ENCODE data around the gene ST8SIA6. TPM values are rescaled to one million over a fixed set of nuclear protein-coding genes. Genes with fewer than 3 reads are reported as not detected.

The ST8SIA6 gene
- total and polyA plus RNA-seq, 9 of the 15 experiments (the other 6 are each of a cell fraction or from before 2014, with no cell fraction given): 0.69 to 6.7 (median 5.0) TPM

GRCh38 chr10:17348501-17349349 lies 105.7 kb downstream of the ST8SIA6 start (continued):
- TF ChIP-seq, protein P1, sequence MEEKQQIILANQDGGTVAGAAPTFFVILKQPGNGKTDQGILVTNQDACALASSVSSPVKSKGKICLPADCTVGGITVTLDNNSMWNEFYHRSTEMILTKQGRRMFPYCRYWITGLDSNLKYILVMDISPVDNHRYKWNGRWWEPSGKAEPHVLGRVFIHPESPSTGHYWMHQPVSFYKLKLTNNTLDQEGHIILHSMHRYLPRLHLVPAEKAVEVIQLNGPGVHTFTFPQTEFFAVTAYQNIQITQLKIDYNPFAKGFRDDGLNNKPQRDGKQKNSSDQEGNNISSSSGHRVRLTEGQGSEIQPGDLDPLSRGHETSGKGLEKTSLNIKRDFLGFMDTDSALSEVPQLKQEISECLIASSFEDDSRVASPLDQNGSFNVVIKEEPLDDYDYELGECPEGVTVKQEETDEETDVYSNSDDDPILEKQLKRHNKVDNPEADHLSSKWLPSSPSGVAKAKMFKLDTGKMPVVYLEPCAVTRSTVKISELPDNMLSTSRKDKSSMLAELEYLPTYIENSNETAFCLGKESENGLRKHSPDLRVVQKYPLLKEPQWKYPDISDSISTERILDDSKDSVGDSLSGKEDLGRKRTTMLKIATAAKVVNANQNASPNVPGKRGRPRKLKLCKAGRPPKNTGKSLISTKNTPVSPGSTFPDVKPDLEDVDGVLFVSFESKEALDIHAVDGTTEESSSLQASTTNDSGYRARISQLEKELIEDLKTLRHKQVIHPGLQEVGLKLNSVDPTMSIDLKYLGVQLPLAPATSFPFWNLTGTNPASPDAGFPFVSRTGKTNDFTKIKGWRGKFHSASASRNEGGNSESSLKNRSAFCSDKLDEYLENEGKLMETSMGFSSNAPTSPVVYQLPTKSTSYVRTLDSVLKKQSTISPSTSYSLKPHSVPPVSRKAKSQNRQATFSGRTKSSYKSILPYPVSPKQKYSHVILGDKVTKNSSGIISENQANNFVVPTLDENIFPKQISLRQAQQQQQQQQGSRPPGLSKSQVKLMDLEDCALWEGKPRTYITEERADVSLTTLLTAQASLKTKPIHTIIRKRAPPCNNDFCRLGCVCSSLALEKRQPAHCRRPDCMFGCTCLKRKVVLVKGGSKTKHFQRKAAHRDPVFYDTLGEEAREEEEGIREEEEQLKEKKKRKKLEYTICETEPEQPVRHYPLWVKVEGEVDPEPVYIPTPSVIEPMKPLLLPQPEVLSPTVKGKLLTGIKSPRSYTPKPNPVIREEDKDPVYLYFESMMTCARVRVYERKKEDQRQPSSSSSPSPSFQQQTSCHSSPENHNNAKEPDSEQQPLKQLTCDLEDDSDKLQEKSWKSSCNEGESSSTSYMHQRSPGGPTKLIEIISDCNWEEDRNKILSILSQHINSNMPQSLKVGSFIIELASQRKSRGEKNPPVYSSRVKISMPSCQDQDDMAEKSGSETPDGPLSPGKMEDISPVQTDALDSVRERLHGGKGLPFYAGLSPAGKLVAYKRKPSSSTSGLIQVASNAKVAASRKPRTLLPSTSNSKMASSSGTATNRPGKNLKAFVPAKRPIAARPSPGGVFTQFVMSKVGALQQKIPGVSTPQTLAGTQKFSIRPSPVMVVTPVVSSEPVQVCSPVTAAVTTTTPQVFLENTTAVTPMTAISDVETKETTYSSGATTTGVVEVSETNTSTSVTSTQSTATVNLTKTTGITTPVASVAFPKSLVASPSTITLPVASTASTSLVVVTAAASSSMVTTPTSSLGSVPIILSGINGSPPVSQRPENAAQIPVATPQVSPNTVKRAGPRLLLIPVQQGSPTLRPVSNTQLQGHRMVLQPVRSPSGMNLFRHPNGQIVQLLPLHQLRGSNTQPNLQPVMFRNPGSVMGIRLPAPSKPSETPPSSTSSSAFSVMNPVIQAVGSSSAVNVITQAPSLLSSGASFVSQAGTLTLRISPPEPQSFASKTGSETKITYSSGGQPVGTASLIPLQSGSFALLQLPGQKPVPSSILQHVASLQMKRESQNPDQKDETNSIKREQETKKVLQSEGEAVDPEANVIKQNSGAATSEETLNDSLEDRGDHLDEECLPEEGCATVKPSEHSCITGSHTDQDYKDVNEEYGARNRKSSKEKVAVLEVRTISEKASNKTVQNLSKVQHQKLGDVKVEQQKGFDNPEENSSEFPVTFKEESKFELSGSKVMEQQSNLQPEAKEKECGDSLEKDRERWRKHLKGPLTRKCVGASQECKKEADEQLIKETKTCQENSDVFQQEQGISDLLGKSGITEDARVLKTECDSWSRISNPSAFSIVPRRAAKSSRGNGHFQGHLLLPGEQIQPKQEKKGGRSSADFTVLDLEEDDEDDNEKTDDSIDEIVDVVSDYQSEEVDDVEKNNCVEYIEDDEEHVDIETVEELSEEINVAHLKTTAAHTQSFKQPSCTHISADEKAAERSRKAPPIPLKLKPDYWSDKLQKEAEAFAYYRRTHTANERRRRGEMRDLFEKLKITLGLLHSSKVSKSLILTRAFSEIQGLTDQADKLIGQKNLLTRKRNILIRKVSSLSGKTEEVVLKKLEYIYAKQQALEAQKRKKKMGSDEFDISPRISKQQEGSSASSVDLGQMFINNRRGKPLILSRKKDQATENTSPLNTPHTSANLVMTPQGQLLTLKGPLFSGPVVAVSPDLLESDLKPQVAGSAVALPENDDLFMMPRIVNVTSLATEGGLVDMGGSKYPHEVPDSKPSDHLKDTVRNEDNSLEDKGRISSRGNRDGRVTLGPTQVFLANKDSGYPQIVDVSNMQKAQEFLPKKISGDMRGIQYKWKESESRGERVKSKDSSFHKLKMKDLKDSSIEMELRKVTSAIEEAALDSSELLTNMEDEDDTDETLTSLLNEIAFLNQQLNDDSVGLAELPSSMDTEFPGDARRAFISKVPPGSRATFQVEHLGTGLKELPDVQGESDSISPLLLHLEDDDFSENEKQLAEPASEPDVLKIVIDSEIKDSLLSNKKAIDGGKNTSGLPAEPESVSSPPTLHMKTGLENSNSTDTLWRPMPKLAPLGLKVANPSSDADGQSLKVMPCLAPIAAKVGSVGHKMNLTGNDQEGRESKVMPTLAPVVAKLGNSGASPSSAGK (IDR thresholded peaks at IDR 0.05): peak; percentile 75
- no peak for TF ChIP-seq THAP7 (CRISPR knock-in tag; IDR thresholded peaks at IDR 0.05)
- no peak for TF ChIP-seq DIDO1 (tag; IDR thresholded peaks at IDR 0.05; ENCODE audit: low read depth)
- TF ChIP-seq MECOM (CRISPR knock-in tag; IDR thresholded peaks at IDR 0.05): 0 out of 2 replicates have a peak, but pooled peaks have one; percentile 35
- no peak for TF ChIP-seq ZEB2 (IDR thresholded peaks at IDR 0.05)
- no peak for TF ChIP-seq GTF2B (IDR thresholded peaks at IDR 0.05; ENCODE audit: extremely low read depth, insufficient read length)
- peak; percentile 60 for TF ChIP-seq USF1 (CRISPR knock-in tag; IDR thresholded peaks at IDR 0.05)
- TF ChIP-seq MYC (IDR thresholded peaks at IDR 0.05; ENCODE audit: low read depth, low read length): peak; percentile 82
- no peak for TF ChIP-seq MYC (CRISPR knock-in tag; IDR thresholded peaks at IDR 0.05; ENCODE audit: borderline replicate concordance, low read depth)
- no peak for TF ChIP-seq DDX20 (tag; IDR thresholded peaks at IDR 0.05; ENCODE audit: low read depth)
- peak; percentile 65 for TF ChIP-seq USF2 (CRISPR knock-in tag; IDR thresholded peaks at IDR 0.05)

Data from K562 (cell line).